Measurements from ENCODE around the gene ZHX3. TPM values are rescaled to one million over a fixed set of nuclear protein-coding genes. Genes with fewer than 3 reads are reported as not detected.

ZHX3 gene
- total RNA-seq, 1 experiment from 2014 or later = 21.5 TPM

DNA sequence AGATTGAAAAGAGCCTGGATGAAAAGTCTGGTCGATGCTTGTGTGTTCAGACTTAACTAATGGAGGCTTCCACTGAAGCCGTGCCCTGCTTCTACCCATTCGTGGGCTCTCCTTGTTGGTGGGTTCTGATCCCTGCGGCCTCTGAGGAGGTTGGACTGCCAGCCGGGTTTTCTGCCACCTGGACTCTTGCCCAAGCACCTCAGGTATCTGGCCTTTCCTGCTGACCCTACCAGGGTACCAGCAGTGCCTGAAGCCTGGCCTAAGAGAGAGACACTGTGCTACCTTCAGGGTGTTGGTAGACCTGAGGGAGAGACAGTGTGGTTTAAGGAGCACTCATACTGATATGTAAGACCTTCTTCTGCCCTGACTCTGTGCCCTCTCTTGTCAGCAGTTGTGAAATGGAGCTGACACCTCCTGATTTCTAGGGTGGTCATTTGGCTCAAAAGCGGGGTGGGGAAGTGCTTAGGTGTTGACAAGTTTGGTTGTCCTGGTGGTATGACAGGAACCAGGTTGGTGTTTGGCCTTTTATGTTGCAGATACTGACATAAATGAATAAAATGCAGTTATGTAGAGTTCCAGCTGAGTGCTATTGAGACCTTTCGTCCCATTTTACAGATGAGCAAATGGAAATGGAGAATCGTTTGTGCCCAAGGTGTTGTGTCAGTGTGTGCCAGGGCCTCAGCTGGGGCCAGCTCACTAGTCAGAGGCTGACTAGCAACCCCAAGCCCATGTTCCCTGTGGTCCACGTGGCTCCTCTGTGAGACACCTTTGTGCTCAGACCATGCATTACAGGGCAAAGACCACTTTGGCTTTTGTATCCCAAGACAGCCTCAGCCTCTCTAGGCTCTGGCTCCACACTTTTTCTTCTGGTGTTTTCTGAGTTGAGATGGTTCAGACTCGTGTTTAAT, 177.1 kb downstream of the ZHX3 start:
- CTCF ChIA-PET = no interaction called here
- intact Hi-C loops (cut with micrococcal nuclease; ENCODE audit: unreplicated experiment) = no loop called here

DNA sequence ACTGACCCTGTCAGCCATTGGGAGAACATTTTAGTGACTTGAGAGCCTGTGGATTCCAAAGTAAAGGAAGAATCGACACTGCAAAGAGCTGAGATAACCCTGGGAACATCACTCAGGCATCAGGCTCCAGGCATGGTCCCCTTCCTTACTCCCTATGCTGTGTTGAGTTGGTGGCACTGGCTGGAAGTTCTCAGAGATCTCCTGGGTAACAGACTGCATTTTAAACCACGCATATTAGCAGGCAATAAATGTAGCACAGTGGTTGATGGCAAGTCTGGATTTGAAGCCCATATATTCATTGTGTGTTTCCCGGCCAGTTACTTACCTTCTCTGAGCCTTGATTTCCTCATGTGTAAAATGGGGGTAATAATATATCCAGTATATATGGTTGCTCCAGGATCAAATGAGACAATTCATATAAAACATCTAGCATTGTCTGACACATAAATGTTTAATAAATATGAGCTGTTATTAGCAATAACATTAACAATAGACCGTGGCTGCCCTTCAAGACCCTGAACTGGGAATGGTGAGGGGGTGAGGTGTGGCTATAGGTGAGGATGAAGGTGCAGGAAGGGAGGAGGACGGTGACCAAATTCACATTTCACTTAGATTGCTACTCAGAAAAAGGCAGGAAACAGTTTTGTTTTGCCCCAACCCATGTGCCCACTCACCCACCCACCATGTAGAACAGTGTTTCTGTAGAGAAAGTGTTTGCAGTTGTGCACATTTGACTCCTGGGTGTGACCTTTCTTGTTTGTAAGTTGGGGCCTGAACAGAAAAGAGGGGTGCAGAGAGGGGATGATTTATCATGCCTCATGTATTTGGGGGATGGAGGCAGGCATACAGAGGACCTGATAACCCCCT, 178.1 kb downstream of the ZHX3 start:
- H3K4me1 ChIP-seq (replicated peaks; ENCODE audit: insufficient read depth) = peaks cover 15% of the 10 kb centered on the region
- TF ChIP-seq, protein P1, sequence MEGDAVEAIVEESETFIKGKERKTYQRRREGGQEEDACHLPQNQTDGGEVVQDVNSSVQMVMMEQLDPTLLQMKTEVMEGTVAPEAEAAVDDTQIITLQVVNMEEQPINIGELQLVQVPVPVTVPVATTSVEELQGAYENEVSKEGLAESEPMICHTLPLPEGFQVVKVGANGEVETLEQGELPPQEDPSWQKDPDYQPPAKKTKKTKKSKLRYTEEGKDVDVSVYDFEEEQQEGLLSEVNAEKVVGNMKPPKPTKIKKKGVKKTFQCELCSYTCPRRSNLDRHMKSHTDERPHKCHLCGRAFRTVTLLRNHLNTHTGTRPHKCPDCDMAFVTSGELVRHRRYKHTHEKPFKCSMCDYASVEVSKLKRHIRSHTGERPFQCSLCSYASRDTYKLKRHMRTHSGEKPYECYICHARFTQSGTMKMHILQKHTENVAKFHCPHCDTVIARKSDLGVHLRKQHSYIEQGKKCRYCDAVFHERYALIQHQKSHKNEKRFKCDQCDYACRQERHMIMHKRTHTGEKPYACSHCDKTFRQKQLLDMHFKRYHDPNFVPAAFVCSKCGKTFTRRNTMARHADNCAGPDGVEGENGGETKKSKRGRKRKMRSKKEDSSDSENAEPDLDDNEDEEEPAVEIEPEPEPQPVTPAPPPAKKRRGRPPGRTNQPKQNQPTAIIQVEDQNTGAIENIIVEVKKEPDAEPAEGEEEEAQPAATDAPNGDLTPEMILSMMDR (conservative IDR thresholded peaks at IDR 0.05) = no peak
- TF ChIP-seq EZH2 (IDR thresholded peaks at IDR 0.05; ENCODE audit: low read depth) = no peak
- DNase-seq = no peak
- H3F3A ChIP-seq (ENCODE audit: insufficient read depth, low read depth) = peaks cover 18% of the 10 kb centered on the region; the same call in 1 of the 2 replicates
- H3K27ac ChIP-seq = no peak overlapping the region
- peak overlapping the region; percentile 94 for H3K4me2 ChIP-seq
- intact Hi-C loops (cut with micrococcal nuclease; ENCODE audit: unreplicated experiment) = no loop called here
- CTCF ChIA-PET = no interaction called here
- H3K9me2 ChIP-seq (ENCODE audit: insufficient read depth) = no peaks in the 10 kb centered on the region
- no peak overlapping the region for H2AFZ ChIP-seq
- BruUV-seq (replicated peaks) = no TSS peak
- peaks cover 6% of the 10 kb centered on the region; the same call in 1 of the 2 replicates for H4K20me1 ChIP-seq (ENCODE audit: insufficient read depth)
- peaks cover 40% of the 10 kb centered on the region for H3K79me2 ChIP-seq (ENCODE audit: low read depth)
- POLR2A ChIA-PET (ENCODE audit: unreplicated experiment) = interaction anchor here (0.6 kb wide), 1 partner anchor 131 kb away, joined by 3 read pairs; no protein-coding TSS in a partner anchor
- H3K9me3 ChIP-seq (ENCODE audit: insufficient read depth, low read depth) = no peaks in the 10 kb centered on the region
- no peaks in the 10 kb centered on the region for H3K36me3 ChIP-seq (ENCODE audit: low read depth)
- H3K27me3 ChIP-seq (ENCODE audit: insufficient read depth, low read depth) = no peaks in the 10 kb centered on the region
- H3K4me3 ChIP-seq = no peak overlapping the region

More for the DNA sequence above, 177.1 kb downstream of the ZHX3 start:
- TF ChIP-seq, protein P1 (conservative IDR thresholded peaks at IDR 0.05) = no peak
- TF ChIP-seq EZH2 (IDR thresholded peaks at IDR 0.05; ENCODE audit: low read depth) = no peak
- Histone ChIP-seq H2AFZ (no peak overlapping the region), H4K20me1 (ENCODE audit: insufficient read depth) (peaks cover 6% of the 10 kb centered on the region; the same call in 1 of the 2 replicates), H3K4me1 (replicated peaks; ENCODE audit: insufficient read depth) (peaks cover 15% of the 10 kb centered on the region), H3K9me3 (ENCODE audit: insufficient read depth, low read depth) (no peaks in the 10 kb centered on the region), H3F3A (ENCODE audit: insufficient read depth, low read depth) (peaks cover 11% of the 10 kb centered on the region; the same call in 1 of the 2 replicates), H3K9me2 (ENCODE audit: insufficient read depth) (no peaks in the 10 kb centered on the region), H3K79me2 (ENCODE audit: low read depth) (peaks cover 48% of the 10 kb centered on the region), H3K27ac (no peak overlapping the region), H3K4me2 (no peak overlapping the region), H3K4me3 (no peak overlapping the region), H3K27me3 (ENCODE audit: insufficient read depth, low read depth) (no peaks in the 10 kb centered on the region), H3K36me3 (ENCODE audit: low read depth) (no peaks in the 10 kb centered on the region)
- no TSS peak for BruUV-seq (replicated peaks)
- DNase-seq = no peak
- POLR2A ChIA-PET (ENCODE audit: unreplicated experiment) = no interaction called here

All from PC-9 (cell line).